Measurements from ENCODE around the gene TSPYL4.

DNA sequence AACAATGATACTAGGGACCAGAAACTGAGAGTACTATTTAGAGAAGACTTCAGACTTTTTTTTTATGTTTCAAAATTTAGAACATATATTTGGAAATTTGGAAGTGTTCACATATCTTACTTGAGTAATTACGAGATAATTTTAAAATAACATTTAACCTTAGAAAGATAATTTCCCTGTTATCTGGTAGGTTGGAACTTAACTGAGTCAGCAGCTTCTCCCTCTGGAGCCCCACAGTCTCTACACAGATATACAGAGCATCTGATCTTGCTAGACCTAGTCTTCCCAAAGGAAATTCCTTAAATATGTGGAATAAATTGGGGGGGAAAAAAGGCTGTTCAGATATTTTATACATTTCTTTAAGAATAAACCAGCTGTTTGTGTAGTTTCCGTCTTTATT is 48.6 kb downstream of the TSPYL4 start:
- TF ChIP-seq POLR2AphosphoS5 (IDR thresholded peaks at IDR 0.05; ENCODE audit: low read depth, low read length) (no peak), SIN3A (IDR thresholded peaks at IDR 0.05; ENCODE audit: borderline replicate concordance, insufficient read depth, low read length) (no peak)

Data from PFSK-1 (cell line).